Breast epithelium (tissue), 3 donors: Measurements from ENCODE around the gene SOST.

ENCODE experiments used
- CTCF ChIP-seq, 3 donors: fragments of 450-650 bp; IDR thresholded peaks; one replicate each; pipeline ENCODE4 v1.5.1; 2016 to 2017; ENCODE audit warnings: antibody characterized with exemption in 3 of 3, mild to moderate bottlenecking in 3 of 3, moderate library complexity in 3 of 3
- POLR2AphosphoS5 ChIP-seq, 3 donors: sonication (generic); formaldehyde crosslinking; IDR thresholded peaks; one replicate each; pipeline ENCODE4 v1.6.1; 2017; ENCODE audit warnings: antibody characterized with exemption in 3 of 3

GRCh38 chr17:43767053-43767712 lies 8.6 kb upstream of the SOST start:
- TF ChIP-seq POLR2AphosphoS5 (IDR thresholded peaks at IDR 0.05): no peak
- TF ChIP-seq CTCF (IDR thresholded peaks at IDR 0.05): no peak
